Nephron progenitor cell (in vitro differentiated cells): ENCODE data around the gene USP2.

Experiments used
- DNase-seq: peaks from one replicate; pipeline ENCODE4 v3.0.0; 2021
- H3K27ac Mint-ChIP-seq: 2 replicates; pipeline ENCODE4 v1.8.0; 2021; ENCODE audit warnings: mild to moderate bottlenecking, moderate library complexity, mixed read lengths
- H3K27me3 Mint-ChIP-seq: 2 replicates; pipeline ENCODE4 v1.8.0; 2021; ENCODE audit warnings: mild to moderate bottlenecking, low read depth, mixed read lengths; ENCODE audit not compliant: poor library complexity
- H3K36me3 Mint-ChIP-seq: 2 replicates; pipeline ENCODE4 v1.8.0; 2021; ENCODE audit warnings: low read depth, mixed read lengths
- H3K4me1 Mint-ChIP-seq: 2 replicates; pipeline ENCODE4 v1.8.0; 2021; ENCODE audit warnings: mixed read lengths
- H3K4me3 Mint-ChIP-seq: 2 replicates; pipeline ENCODE4 v1.8.0; 2021; ENCODE audit warnings: mild to moderate bottlenecking, moderate library complexity, mixed read lengths
- H3K9me3 Mint-ChIP-seq: 2 replicates; pipeline ENCODE4 v1.8.0; 2021; ENCODE audit warnings: mild to moderate bottlenecking, moderate library complexity, mixed read lengths
- TF ChIP-seq, protein P1 (sequence below): fragments of 200-600 bp; sonication (generic); IDR thresholded peaks from 2 replicates; pipeline ENCODE4 v1.5.0; 2021; ENCODE audit warnings: antibody characterized with exemption

Gene USP2

DNA sequence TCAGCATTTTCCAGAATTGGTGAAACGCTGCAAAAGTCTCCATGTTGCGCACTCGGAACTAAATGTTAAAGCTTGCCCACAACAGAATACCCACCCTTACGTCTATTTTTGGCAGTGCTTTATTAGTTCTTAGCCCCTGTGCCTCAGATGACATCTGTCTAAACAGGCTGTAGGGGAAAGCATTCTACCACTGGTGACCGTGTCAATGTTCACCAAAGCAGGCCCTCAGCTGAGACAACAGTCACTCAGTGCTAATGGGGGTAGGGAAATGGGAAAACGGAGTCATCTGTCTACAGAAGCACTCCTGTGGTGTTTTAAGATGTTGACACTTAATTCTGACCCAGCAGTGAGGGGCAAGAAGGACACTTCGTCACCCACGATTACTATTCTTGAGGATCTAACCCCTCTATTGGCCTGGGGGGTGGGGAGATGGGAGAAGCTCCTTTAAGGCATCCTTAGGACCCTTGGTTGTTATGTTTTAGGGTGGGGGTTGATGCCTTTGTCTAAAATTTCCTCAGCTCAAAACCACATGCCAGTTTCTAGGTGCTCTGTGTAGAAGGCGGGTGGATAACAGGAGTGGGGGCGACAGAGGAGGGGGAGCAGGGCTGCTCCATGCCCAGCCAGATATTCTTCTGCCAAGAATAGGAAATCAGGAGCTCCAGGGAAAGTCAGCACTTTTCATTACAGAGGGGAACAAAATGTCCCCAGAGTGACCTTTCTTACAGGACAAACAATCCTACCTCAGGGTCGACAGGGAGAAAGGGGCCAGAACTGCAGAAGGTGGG, 19.4 kb downstream of the USP2 start:
- Mint-ChIP-seq H3K4me3 (peak overlapping the region; percentile 55), H3K27me3 (peaks cover 61% of the 10 kb centered on the region), H3K9me3 (peaks cover 3% of the 10 kb centered on the region), H3K36me3 (peaks cover 19% of the 10 kb centered on the region), H3K27ac (no peak overlapping the region), H3K4me1 (peaks cover 68% of the 10 kb centered on the region)
- no peak for DNase-seq
- TF ChIP-seq, protein P1, sequence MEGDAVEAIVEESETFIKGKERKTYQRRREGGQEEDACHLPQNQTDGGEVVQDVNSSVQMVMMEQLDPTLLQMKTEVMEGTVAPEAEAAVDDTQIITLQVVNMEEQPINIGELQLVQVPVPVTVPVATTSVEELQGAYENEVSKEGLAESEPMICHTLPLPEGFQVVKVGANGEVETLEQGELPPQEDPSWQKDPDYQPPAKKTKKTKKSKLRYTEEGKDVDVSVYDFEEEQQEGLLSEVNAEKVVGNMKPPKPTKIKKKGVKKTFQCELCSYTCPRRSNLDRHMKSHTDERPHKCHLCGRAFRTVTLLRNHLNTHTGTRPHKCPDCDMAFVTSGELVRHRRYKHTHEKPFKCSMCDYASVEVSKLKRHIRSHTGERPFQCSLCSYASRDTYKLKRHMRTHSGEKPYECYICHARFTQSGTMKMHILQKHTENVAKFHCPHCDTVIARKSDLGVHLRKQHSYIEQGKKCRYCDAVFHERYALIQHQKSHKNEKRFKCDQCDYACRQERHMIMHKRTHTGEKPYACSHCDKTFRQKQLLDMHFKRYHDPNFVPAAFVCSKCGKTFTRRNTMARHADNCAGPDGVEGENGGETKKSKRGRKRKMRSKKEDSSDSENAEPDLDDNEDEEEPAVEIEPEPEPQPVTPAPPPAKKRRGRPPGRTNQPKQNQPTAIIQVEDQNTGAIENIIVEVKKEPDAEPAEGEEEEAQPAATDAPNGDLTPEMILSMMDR, result no peak

DNA sequence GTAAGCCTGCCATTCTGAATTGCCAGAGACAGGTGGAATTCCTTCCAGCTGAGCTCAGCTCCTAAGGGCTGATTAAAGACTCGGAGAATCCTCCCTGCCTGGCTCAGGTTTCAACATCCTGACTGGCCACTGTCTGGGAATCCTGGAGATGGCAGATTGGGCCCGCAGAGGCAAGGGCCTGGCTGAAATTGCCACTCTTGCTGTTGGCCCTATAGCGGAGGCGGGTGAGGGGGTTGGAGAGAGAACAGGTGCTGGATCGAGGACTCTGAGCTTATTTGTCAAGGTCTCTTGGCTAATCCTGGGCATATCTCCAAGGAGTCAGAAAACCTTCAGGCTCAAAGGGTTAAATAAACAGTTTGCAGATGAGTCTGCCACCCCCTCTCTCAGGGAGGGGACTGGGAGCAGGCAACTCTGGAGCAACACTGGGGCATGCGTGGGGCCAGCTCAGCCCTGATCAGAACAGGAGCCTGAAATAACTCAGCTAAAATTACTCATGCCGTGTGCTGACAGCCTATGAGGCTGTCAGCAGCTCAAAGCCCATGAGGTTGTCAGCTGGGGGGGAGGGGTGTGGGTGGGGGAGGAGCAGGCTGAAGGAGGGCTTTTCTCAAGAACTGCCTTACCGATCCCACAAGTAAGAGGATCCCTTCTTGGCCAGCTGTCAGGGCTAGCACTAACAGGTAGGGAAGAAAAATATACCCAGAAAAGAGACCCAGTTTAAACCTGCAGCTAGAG, 20.3 kb downstream of the USP2 start:
- peak; percentile 69 for DNase-seq
- H3K27me3 Mint-ChIP-seq, result peaks cover 59% of the 10 kb centered on the region
- H3K27ac Mint-ChIP-seq, result peak overlapping the region; percentile 94
- H3K4me1 Mint-ChIP-seq, result peaks cover 66% of the 10 kb centered on the region
- peaks cover 19% of the 10 kb centered on the region for H3K36me3 Mint-ChIP-seq
- H3K9me3 Mint-ChIP-seq, result peaks cover 3% of the 10 kb centered on the region
- TF ChIP-seq, protein P1, result no peak
- peak overlapping the region; percentile 59 for H3K4me3 Mint-ChIP-seq

DNA sequence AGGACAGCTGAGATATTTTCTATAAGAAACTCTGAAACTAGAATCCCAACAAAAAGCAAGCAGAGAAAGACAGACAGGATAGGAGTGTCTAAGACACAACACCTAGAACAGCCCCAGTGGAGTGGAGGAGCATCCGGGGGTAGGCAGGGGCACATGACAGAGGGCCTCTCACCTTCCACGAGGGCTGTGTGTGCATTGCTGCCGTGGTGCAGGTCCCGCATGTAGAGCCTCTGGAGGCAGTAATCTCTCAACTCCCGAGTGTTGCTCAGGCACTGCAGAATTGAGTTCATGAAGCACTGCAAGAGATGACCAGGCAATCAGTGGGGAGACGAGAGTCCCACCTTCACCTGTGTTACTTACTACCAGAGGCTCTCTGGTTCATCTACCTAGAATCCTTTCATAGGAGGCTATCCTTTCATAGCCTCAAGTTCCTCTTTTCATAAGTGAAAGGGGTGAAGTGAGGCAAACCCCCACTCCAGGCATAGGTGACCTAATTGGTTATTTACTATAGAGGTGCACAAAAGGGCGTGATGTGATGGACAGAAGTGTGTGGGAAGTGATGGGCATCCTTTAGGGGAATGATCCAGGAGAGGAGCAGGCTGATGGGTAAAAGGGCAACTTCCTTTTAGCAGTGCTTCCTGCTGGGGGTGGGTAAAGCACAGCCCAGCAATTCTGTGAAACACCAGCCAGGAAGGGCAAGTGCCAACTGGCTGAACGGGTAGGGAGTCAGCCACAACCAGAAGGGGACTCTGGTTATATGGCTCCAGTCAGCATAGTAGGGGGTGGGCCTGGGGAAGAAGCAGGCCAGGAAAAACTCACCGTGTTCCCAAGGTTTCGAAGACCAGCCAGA, 21.9 kb downstream of the USP2 start:
- Mint-ChIP-seq H3K4me3 (no peak overlapping the region), H3K27me3 (peaks cover 56% of the 10 kb centered on the region), H3K36me3 (peaks cover 19% of the 10 kb centered on the region), H3K4me1 (peaks cover 64% of the 10 kb centered on the region), H3K27ac (no peak overlapping the region), H3K9me3 (peaks cover under 1% of the 10 kb centered on the region)
- TF ChIP-seq, protein P1, result no peak
- no peak for DNase-seq

DNA sequence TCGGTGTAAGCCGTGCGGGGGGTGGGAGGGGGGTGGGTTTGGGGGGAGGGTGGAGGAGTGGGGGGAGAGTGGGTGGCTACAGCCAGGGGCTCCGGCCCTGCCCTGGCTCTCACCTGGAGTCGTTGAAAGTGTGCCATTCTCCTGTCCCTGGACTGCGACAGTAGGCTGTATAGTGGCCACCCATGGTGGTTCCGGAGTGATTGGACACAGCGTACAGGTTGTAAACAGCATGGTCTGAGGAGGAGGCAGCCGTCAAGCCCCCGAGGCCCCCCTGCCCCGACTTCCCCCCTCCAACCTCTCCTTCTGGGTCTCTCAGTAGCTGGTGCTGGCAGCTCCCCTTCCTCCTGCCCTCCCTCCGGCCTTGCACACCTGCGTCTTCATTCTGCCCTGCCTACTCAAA, 24.4 kb downstream of the USP2 start:
- Mint-ChIP-seq H3K9me3 (no peaks in the 10 kb centered on the region), H3K27me3 (peaks cover 63% of the 10 kb centered on the region), H3K4me1 (peaks cover 63% of the 10 kb centered on the region), H3K27ac (no peak overlapping the region), H3K36me3 (peaks cover 19% of the 10 kb centered on the region), H3K4me3 (peak overlapping the region; percentile 71)
- DNase-seq, result no peak
- TF ChIP-seq, protein P1, result no peak

DNA sequence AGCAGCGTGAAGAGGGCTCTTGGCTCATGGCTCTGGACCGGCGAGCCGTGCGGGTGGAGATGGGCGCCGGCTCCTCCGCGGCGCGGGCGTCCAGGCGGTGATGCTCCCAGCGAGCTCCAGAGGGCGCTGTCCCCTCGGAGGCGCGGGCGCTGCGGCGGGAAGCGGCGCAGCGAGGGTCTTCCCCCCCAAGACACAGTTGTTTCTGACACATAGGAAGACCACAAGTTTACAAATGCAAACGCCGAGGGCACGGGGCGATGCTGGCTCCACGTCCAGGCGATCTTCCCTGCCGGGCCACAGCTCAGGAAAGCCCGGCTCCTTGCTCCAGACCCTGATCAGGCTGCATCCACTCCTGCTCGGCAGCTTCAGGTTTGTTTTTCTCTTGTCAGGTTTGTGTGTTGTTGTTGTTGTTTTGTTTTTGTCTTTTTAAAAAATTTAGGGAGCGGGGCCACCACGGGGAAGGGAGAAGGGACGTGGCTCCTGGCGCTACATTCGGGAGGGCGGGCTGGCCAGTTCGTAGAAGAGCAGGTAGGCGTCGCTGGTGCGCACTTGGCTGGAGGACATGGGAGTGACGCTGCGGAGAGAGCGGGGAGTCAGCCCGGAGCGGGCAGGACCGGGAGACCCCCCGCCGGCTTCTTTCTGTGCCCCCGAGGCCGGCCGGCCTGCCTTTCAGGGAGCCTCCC, 25.0 kb downstream of the USP2 start:
- peaks cover 58% of the 10 kb centered on the region for H3K4me1 Mint-ChIP-seq
- DNase-seq, result peak; percentile 84
- no peak overlapping the region for H3K27ac Mint-ChIP-seq

More for the DNA sequence above, 25.0 kb downstream of the USP2 start:
- TF ChIP-seq, protein P1, result peak; percentile 97
- H3K27me3 Mint-ChIP-seq, result peaks cover 63% of the 10 kb centered on the region
- H3K9me3 Mint-ChIP-seq, result no peaks in the 10 kb centered on the region
- H3K4me3 Mint-ChIP-seq, result peak overlapping the region; percentile 81
- H3K36me3 Mint-ChIP-seq, result peaks cover 19% of the 10 kb centered on the region
